Measurements from ENCODE around the gene ANKRD42. TPM values are rescaled to one million over a fixed set of nuclear protein-coding genes. Genes with fewer than 3 reads are reported as not detected.

Gene ANKRD42
- total and polyA plus RNA-seq, 11 donors = 2.0 to 9.1 (median 6.0) TPM

DNA sequence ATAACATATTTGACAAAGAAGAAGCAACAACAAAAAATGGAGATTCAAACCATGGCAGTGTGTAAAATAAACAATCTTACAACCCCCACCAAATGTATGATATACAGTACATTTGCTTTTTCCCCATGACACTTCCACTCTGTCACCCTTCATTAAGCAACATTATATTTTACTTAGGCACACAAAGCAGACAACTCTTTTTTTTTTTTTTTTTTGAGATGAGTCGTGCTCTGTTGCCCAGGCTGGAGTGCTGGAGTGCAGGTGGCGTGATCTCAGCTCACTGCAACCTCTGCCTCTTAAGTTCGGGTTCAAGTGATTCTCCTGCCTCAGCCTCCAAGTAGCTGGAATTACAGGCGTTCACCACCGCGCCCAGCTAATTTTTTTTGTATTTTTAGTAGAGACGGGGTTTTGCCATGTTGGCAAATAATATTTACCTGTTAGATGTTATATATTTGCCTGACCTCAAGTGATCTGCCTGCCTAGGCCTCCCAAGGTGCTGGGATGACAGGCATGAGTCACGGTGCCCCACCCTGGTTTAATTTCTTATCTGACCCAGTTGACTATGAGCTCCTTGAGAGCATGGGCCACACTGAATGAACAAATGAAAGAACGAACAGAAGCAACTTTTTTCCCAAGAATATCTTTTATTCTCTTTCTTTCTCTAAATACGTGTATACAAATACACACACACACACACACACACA lies 42.1 kb upstream of the ANKRD42 start:
- Histone ChIP-seq H3K27ac (no peak overlapping the region), H3K4me1 (peaks cover 0 to 7% (median 0%) of the 10 kb centered on the region in 12 donors), H3K36me3 (no peaks in the 10 kb centered on the region), H3K27me3 (no peaks in the 10 kb centered on the region), H3K4me3 (no peak overlapping the region), H3K9me3 (no peaks in the 10 kb centered on the region)
- 91 to 96% (median 93%) methylated on average over 10 of the region's 10 CpGs for WGBS, 4 donors
- no peak for ATAC-seq
- intact Hi-C loops (cut with DNase I) = loop anchor here in 5 of 10 donors (10.0 kb wide), 3 partner anchors 77 to 247 kb away; partner anchors contain the start of genes DDIAS (in 2 of the 5), PRCP (in 2 of the 5) and RAB30 (in 2 of the 5)
- TF ChIP-seq, protein P1, sequence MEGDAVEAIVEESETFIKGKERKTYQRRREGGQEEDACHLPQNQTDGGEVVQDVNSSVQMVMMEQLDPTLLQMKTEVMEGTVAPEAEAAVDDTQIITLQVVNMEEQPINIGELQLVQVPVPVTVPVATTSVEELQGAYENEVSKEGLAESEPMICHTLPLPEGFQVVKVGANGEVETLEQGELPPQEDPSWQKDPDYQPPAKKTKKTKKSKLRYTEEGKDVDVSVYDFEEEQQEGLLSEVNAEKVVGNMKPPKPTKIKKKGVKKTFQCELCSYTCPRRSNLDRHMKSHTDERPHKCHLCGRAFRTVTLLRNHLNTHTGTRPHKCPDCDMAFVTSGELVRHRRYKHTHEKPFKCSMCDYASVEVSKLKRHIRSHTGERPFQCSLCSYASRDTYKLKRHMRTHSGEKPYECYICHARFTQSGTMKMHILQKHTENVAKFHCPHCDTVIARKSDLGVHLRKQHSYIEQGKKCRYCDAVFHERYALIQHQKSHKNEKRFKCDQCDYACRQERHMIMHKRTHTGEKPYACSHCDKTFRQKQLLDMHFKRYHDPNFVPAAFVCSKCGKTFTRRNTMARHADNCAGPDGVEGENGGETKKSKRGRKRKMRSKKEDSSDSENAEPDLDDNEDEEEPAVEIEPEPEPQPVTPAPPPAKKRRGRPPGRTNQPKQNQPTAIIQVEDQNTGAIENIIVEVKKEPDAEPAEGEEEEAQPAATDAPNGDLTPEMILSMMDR (IDR thresholded peaks at IDR 0.05) = no peak
- TF ChIP-seq POLR2A (IDR thresholded peaks at IDR 0.05) = no peak
- no peak for DNase-seq

DNA sequence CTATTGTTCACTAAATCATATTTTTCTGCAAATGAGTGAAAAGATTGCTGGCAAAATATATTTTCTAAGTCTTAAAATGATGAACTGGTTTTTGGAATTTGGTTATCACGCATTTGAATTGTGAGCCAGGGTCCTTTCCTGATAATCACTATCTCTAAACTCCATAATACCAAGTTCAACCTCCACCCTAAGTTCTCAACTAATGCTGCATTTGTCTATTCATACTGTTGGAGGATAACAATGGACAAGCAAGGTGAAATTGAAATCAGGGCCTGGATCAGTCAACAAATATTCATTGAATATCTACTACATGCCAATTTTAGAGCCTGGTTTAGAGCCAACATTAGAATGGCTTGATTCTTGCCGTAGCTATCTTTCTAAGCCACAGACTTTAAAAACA lies 41.2 kb upstream of the ANKRD42 start:
- Histone ChIP-seq H3K27me3 (no peaks in the 10 kb centered on the region), H3K9me3 (no peaks in the 10 kb centered on the region), H3K4me1 (peaks cover 0 to 7% (median 0%) of the 10 kb centered on the region in 12 donors), H3K4me3 (no peak overlapping the region), H3K27ac (no peak overlapping the region), H3K36me3 (no peaks in the 10 kb centered on the region)
- WGBS, 4 donors = 95 to 98% (median 97%) methylated on average over 2 of the region's 2 CpGs
- no peak for ATAC-seq
- no peak for DNase-seq
- TF ChIP-seq, protein P1 (IDR thresholded peaks at IDR 0.05) = no peak
- TF ChIP-seq POLR2A (IDR thresholded peaks at IDR 0.05) = no peak
- intact Hi-C loops (cut with DNase I) = loop anchor here in 5 of 10 donors (10.0 kb wide), 3 partner anchors 77 to 247 kb away; partner anchors contain the start of genes DDIAS (in 2 of the 5), PRCP (in 2 of the 5) and RAB30 (in 2 of the 5)

DNA sequence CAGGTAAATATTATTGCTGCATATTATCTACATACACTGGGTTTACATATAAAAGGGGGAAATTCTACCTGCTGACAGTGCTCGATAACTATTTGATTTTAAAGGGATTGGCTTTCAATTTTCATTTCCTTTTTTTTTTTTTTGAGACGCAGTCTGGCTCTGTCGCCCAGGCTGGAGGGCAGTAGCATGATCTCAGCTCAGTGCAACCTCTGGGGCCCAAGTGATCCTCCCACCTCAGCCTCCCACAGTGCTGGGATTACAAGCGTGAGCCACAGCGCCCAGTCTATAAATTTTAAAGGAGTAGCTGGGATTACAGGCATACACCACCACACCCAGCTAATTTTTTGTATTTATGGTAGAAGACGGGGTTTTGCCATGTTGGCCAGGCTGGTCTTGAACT lies 39.7 kb upstream of the ANKRD42 start:
- intact Hi-C loops (cut with DNase I) = loop anchor here in 5 of 10 donors (10.0 kb wide), 3 partner anchors 79 to 249 kb away; partner anchors contain the start of genes DDIAS (in 2 of the 5), PRCP (in 2 of the 5) and RAB30 (in 2 of the 5)

More for the DNA sequence above, 39.7 kb upstream of the ANKRD42 start:
- 92 to 95% (median 94%) methylated on average over 6 of the region's 6 CpGs for WGBS, 4 donors
- Histone ChIP-seq H3K4me1 (peaks cover 0 to 7% (median 0%) of the 10 kb centered on the region in 12 donors), H3K9me3 (no peaks in the 10 kb centered on the region), H3K36me3 (no peaks in the 10 kb centered on the region), H3K4me3 (no peak overlapping the region), H3K27me3 (no peaks in the 10 kb centered on the region), H3K27ac (no peak overlapping the region)
- ATAC-seq (no peak), DNase-seq (no peak)
- TF ChIP-seq POLR2A (IDR thresholded peaks at IDR 0.05) = no peak
- TF ChIP-seq, protein P1 (IDR thresholded peaks at IDR 0.05) = no peak

Measured in heart left ventricle (tissue), 16 donors.